SK-N-SH (cell line): Measurements from ENCODE around the gene C8G.

Experiments used
- EP300 ChIP-seq, 2 experiments: IDR thresholded peaks; 2 replicates each; pipeline versions ENCODE4 v1.4.0 to v1.6.1; 2012; ENCODE audit warnings: borderline replicate concordance in 1 of 2, low read depth in 1 of 2, low read length in 1 of 2
- FOXM1 ChIP-seq: IDR thresholded peaks from 2 replicates; pipeline ENCODE4 v1.4.0; 2012; ENCODE audit warnings: low read depth, mild to moderate bottlenecking
- MXI1 ChIP-seq: IDR thresholded peaks from 2 replicates; pipeline ENCODE4 v1.6.1; 2012; ENCODE audit warnings: mild to moderate bottlenecking, low read depth, low read length, improper control_type of control experiment
- POLR2AphosphoS5 ChIP-seq: IDR thresholded peaks from 2 replicates; pipeline ENCODE4 v1.6.1; 2012; ENCODE audit warnings: low read depth, low read length
- SMC3 ChIP-seq: IDR thresholded peaks from 2 replicates; pipeline ENCODE4 v1.6.1; 2012; ENCODE audit warnings: low read depth, low read length, improper control_type of control experiment
- TAF1 ChIP-seq: IDR thresholded peaks from 2 replicates; pipeline ENCODE4 v1.6.1; 2012; ENCODE audit warnings: low read depth, mild to moderate bottlenecking, low read length, moderate library complexity, borderline replicate concordance
- TCF12 ChIP-seq: IDR thresholded peaks from 2 replicates; pipeline ENCODE4 v1.4.0; 2012
- TF ChIP-seq, protein P1 (sequence below): fragments of 200-600 bp; sonication (generic); IDR thresholded peaks from 2 replicates; pipeline ENCODE4 v1.6.1; 2017; ENCODE audit warnings: antibody characterized with exemption, mild to moderate bottlenecking, moderate library complexity
- TF ChIP-seq, protein P2 (sequence below): IDR thresholded peaks from 2 replicates; pipeline ENCODE4 v1.4.0; 2012; ENCODE audit warnings: low read depth

- TF ChIP-seq, protein P1, sequence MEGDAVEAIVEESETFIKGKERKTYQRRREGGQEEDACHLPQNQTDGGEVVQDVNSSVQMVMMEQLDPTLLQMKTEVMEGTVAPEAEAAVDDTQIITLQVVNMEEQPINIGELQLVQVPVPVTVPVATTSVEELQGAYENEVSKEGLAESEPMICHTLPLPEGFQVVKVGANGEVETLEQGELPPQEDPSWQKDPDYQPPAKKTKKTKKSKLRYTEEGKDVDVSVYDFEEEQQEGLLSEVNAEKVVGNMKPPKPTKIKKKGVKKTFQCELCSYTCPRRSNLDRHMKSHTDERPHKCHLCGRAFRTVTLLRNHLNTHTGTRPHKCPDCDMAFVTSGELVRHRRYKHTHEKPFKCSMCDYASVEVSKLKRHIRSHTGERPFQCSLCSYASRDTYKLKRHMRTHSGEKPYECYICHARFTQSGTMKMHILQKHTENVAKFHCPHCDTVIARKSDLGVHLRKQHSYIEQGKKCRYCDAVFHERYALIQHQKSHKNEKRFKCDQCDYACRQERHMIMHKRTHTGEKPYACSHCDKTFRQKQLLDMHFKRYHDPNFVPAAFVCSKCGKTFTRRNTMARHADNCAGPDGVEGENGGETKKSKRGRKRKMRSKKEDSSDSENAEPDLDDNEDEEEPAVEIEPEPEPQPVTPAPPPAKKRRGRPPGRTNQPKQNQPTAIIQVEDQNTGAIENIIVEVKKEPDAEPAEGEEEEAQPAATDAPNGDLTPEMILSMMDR: no peak
- TF ChIP-seq TAF1 (no peak), SMC3 (no peak), EP300 (IDR thresholded peaks at IDR 0.05; ENCODE audit: borderline replicate concordance in 1 of 2, low read depth in 1 of 2, low read length in 1 of 2) (no peak), MXI1 (no peak), FOXM1 (no peak), POLR2AphosphoS5 (no peak), TCF12 (no peak)
- TF ChIP-seq, protein P2, sequence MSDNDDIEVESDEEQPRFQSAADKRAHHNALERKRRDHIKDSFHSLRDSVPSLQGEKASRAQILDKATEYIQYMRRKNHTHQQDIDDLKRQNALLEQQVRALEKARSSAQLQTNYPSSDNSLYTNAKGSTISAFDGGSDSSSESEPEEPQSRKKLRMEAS: no peak
Measured at GRCh38 chr9:136947028-136947891, 2.2 kb downstream of the C8G start.
